ENCODE data around the gene MATN1. TPM values are rescaled to one million over a fixed set of nuclear protein-coding genes. Genes with fewer than 3 reads are reported as not detected.

Gene MATN1
- polyA plus RNA-seq, 1 donor (not counting 4 experiments of a cell fraction or from before 2014, with no cell fraction given) = 0.05 TPM

DNA sequence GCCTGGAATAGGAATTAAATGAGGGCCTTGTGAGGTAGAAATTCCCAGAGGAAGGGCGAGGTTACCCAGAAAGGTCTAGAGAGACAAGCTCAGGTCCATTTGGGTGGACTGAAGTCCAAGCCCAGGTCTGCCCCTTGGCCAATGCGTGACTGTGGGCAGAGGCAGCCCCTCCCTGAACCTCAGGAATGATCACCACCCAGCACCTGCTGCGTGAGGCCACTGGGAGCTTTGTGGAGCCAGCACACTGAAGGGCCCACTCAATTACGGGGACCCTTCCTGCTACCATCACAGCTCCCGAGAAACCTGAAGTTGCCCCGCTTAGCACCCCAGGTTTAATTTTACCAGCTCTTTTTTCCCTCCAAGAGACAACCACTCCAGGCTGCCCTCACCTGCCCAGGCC is 6.5 kb upstream of the MATN1 start:
- Histone ChIP-seq H4K20me1 (ENCODE audit: control insufficient read depth, extremely low read depth, insufficient read depth, low read length) (no peaks in the 10 kb centered on the region), H3K27me3 (ENCODE audit: control insufficient read depth, extremely low read depth, insufficient read depth, low read length) (no peaks in the 10 kb centered on the region), H3K4me1 (ENCODE audit: control insufficient read depth, extremely low read depth, insufficient read depth, low read length) (no peaks in the 10 kb centered on the region), H3K9ac (ENCODE audit: control insufficient read depth, extremely low read depth, insufficient read depth, low read length) (no peak overlapping the region), H3K79me2 (ENCODE audit: control insufficient read depth, insufficient read depth, low read length) (no peaks in the 10 kb centered on the region), H3K4me2 (ENCODE audit: control insufficient read depth, extremely low read depth, insufficient read depth, low read depth, low read length) (no peak overlapping the region), H3K27ac (ENCODE audit: control insufficient read depth, insufficient read depth, low read length) (no peak overlapping the region), H3K9me1 (ENCODE audit: control insufficient read depth, extremely low read depth, insufficient read depth, low read length) (no peaks in the 10 kb centered on the region), H3K36me3 (ENCODE audit: control insufficient read depth in 2 of 2, extremely low read depth in 1 of 2, insufficient read depth in 2 of 2, low read length in 2 of 2) (no peaks in the 10 kb centered on the region), H2AFZ (ENCODE audit: control insufficient read depth, low read length) (no peak overlapping the region), H3K4me3 (ENCODE audit: control insufficient read depth in 2 of 3, extremely low read depth in 1 of 3, insufficient read depth in 2 of 3, low read depth in 1 of 3, low read length in 3 of 3) (no peak overlapping the region), H3K9me3 (ENCODE audit: control insufficient read depth, low read depth, low read length) (no peaks in the 10 kb centered on the region)
- FAIRE-seq = no peak
- dilution Hi-C loops (cut with MboI; ENCODE audit: extremely low pct_ligation_motif_present, low sequenced_read_pairs) = no loop called here
- TF ChIP-seq EZH2 (IDR thresholded peaks at IDR 0.05; ENCODE audit: low read length) = no peak
- TF ChIP-seq, protein P1, sequence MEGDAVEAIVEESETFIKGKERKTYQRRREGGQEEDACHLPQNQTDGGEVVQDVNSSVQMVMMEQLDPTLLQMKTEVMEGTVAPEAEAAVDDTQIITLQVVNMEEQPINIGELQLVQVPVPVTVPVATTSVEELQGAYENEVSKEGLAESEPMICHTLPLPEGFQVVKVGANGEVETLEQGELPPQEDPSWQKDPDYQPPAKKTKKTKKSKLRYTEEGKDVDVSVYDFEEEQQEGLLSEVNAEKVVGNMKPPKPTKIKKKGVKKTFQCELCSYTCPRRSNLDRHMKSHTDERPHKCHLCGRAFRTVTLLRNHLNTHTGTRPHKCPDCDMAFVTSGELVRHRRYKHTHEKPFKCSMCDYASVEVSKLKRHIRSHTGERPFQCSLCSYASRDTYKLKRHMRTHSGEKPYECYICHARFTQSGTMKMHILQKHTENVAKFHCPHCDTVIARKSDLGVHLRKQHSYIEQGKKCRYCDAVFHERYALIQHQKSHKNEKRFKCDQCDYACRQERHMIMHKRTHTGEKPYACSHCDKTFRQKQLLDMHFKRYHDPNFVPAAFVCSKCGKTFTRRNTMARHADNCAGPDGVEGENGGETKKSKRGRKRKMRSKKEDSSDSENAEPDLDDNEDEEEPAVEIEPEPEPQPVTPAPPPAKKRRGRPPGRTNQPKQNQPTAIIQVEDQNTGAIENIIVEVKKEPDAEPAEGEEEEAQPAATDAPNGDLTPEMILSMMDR (optimal IDR thresholded peaks at IDR 0.05 in 1 of 3, IDR thresholded peaks at IDR 0.05 in 1 of 3, conservative IDR thresholded peaks at IDR 0.05 in 1 of 3; ENCODE audit: extremely low read depth in 1 of 3, insufficient read depth in 2 of 3, low read length in 3 of 3) = no peak
- DNase-seq (ENCODE audit: low read depth, low spot score) = no peak

DNA sequence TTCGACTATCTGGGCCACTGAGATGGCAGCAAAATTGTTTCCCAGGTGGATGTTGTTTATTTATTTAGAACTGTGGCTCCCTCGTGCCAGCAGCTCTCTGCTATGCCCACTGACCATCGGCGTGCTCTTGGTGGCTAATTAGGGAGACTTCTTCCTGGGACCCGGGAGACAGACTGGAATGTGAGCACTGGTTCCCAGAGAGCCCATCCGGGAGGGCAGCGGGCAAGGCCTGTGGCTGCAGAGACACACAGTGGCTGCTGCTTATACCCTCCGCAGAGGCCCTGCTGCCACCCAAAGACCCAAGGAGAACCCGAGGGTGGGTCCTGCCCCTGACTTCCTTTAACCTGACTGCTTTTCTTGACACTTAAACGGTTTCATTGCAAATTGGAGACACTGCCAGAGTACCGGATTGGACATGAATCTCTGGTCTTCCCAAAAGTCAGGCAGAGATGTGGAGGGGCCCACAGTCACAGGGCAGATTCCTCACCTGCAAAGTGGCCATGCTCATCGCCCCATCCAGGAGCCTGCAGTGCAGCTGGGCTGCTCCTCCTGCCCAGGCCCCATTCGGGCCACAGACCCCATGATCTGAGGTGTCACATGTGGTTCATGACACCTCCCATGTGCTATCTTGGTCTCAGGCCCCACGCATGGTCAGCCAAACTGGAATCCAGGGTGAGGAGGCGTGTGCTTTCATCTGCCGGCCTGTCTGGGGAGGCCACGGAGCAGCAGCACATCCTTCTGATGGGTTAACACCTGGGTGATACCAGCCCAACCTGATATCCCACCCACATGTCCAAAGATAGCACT is 5.7 kb upstream of the MATN1 start:
- dilution Hi-C loops (cut with MboI; ENCODE audit: extremely low pct_ligation_motif_present, low sequenced_read_pairs) = no loop called here
- H3K4me3 ChIP-seq (ENCODE audit: control insufficient read depth in 2 of 3, extremely low read depth in 1 of 3, insufficient read depth in 2 of 3, low read depth in 1 of 3, low read length in 3 of 3) = no peak overlapping the region
- no peak overlapping the region for H3K27ac ChIP-seq (ENCODE audit: control insufficient read depth, insufficient read depth, low read length)
- no peaks in the 10 kb centered on the region for H3K9me3 ChIP-seq (ENCODE audit: control insufficient read depth, low read depth, low read length)
- no peak for TF ChIP-seq EZH2 (IDR thresholded peaks at IDR 0.05; ENCODE audit: low read length)
- TF ChIP-seq, protein P1 (optimal IDR thresholded peaks at IDR 0.05 in 1 of 3, IDR thresholded peaks at IDR 0.05 in 1 of 3, conservative IDR thresholded peaks at IDR 0.05 in 1 of 3; ENCODE audit: extremely low read depth in 1 of 3, insufficient read depth in 2 of 3, low read length in 3 of 3) = no peak
- H3K4me2 ChIP-seq (ENCODE audit: control insufficient read depth, extremely low read depth, insufficient read depth, low read depth, low read length) = no peak overlapping the region
- H3K36me3 ChIP-seq (ENCODE audit: control insufficient read depth in 2 of 2, extremely low read depth in 1 of 2, insufficient read depth in 2 of 2, low read length in 2 of 2) = no peaks in the 10 kb centered on the region
- H3K27me3 ChIP-seq (ENCODE audit: control insufficient read depth, extremely low read depth, insufficient read depth, low read length) = no peaks in the 10 kb centered on the region
- no peak for DNase-seq (ENCODE audit: low read depth, low spot score)
- H3K79me2 ChIP-seq (ENCODE audit: control insufficient read depth, insufficient read depth, low read length) = no peaks in the 10 kb centered on the region
- no peaks in the 10 kb centered on the region for H3K4me1 ChIP-seq (ENCODE audit: control insufficient read depth, extremely low read depth, insufficient read depth, low read length)
- no peak overlapping the region for H2AFZ ChIP-seq (ENCODE audit: control insufficient read depth, low read length)
- H4K20me1 ChIP-seq (ENCODE audit: control insufficient read depth, extremely low read depth, insufficient read depth, low read length) = no peaks in the 10 kb centered on the region
- H3K9me1 ChIP-seq (ENCODE audit: control insufficient read depth, extremely low read depth, insufficient read depth, low read length) = no peaks in the 10 kb centered on the region
- H3K9ac ChIP-seq (ENCODE audit: control insufficient read depth, extremely low read depth, insufficient read depth, low read length) = no peak overlapping the region
- FAIRE-seq = no peak

Measured in keratinocyte (primary cell).